ENCODE results near the gene RAB1B. TPM values are rescaled to one million over a fixed set of nuclear protein-coding genes. Genes with fewer than 3 reads are reported as not detected.

Gene RAB1B
- total RNA-seq, 4 donors from 2014 or later = 40.6 to 146 (median 94.6) TPM

- no peaks in the 10 kb centered on the region for H3K36me3 ChIP-seq
- no peak for DNase-seq
- no peak overlapping the region for H3K4me3 ChIP-seq
Observed at GRCh38 chr11:66293777-66294625, 25.6 kb downstream of the RAB1B start.

GRCh38 chr11:66294626-66295620, 26.5 kb downstream of the RAB1B start:
- peaks cover 0 to 7% of the 10 kb centered on the region in 2 donors for H3K4me1 ChIP-seq
- no peaks in the 10 kb centered on the region for H3K36me3 ChIP-seq
- no peak overlapping the region for H3K27ac ChIP-seq
- H3K27me3 ChIP-seq = peaks cover 7 to 13% of the 10 kb centered on the region in 2 donors
- no peak for DNase-seq
- intact Hi-C loops (cut with DNase I; ENCODE audit: low total_unique reads) = no loop called here
- H3K4me3 ChIP-seq = no peak overlapping the region
- TF ChIP-seq POLR2A (IDR thresholded peaks at IDR 0.05) (no peak), CTCF (IDR thresholded peaks at IDR 0.05) (no peak)
- H3K9me3 ChIP-seq = no peaks in the 10 kb centered on the region

More at GRCh38 chr11:66293777-66294625, 25.6 kb downstream of the RAB1B start:
- no peak overlapping the region for H3K27ac ChIP-seq
- peaks cover 7 to 13% of the 10 kb centered on the region in 2 donors for H3K27me3 ChIP-seq
- no peak for TF ChIP-seq POLR2A (IDR thresholded peaks at IDR 0.05)
- TF ChIP-seq CTCF (IDR thresholded peaks at IDR 0.05) = no peak
- no peaks in the 10 kb centered on the region for H3K9me3 ChIP-seq
- peaks cover 0 to 13% of the 10 kb centered on the region in 2 donors for H3K4me1 ChIP-seq
- intact Hi-C loops (cut with DNase I; ENCODE audit: low total_unique reads) = no loop called here

GRCh38 chr11:66297610-66298009, 29.2 kb downstream of the RAB1B start:
- Histone ChIP-seq H3K4me3 (no peak overlapping the region), H3K27me3 (peaks cover 0 to 13% of the 10 kb centered on the region in 2 donors), H3K27ac (no peak overlapping the region), H3K9me3 (no peaks in the 10 kb centered on the region), H3K4me1 (no peaks in the 10 kb centered on the region), H3K36me3 (no peaks in the 10 kb centered on the region)
- DNase-seq = no peak
- TF ChIP-seq POLR2A (IDR thresholded peaks at IDR 0.05) = no peak
- TF ChIP-seq CTCF (IDR thresholded peaks at IDR 0.05) = no peak
- intact Hi-C loops (cut with DNase I; ENCODE audit: low total_unique reads) = no loop called here

- Histone ChIP-seq H3K27me3 (no peaks in the 10 kb centered on the region), H3K4me3 (no peak overlapping the region), H3K36me3 (no peaks in the 10 kb centered on the region), H3K9me3 (no peaks in the 10 kb centered on the region), H3K27ac (no peak overlapping the region), H3K4me1 (no peaks in the 10 kb centered on the region)
- intact Hi-C loops (cut with DNase I; ENCODE audit: low total_unique reads) = no loop called here
- TF ChIP-seq CTCF (IDR thresholded peaks at IDR 0.05) = no peak
- no peak for TF ChIP-seq POLR2A (IDR thresholded peaks at IDR 0.05)
- DNase-seq = no peak
Observed at GRCh38 chr11:66299186-66299585, 30.7 kb downstream of the RAB1B start.

Measured in uterus (tissue), 4 donors.